A549 (cell line): Measurements from ENCODE around the gene ADGRD1.

Experiments
- BHLHE40 ChIP-seq: IDR thresholded peaks from 2 replicates; pipeline ENCODE4 v1.6.1; 2012; ENCODE audit warnings: low read depth, low read length, inconsistent platforms
- CTCF ChIP-seq: fragments of >200 bp; sonication (Bioruptor Twin); formaldehyde crosslinking; IDR thresholded peaks from 3 replicates; pipeline ENCODE4 v1.5.1; 2016
- ELK1 ChIP-seq: fragments of 150-350 bp; IDR thresholded peaks from 2 replicates; pipeline ENCODE4 v1.6.1; 2014; ENCODE audit warnings: low read depth, mild to moderate bottlenecking, low read length
- EP300 ChIP-seq, 2 experiments: fragments of >200 bp; sonication (Bioruptor Twin); formaldehyde crosslinking; IDR thresholded peaks; 2 replicates in 1 of 2; 3 replicates in 1 of 2; pipeline ENCODE4 v1.6.1; 2016 to 2017
- JUN ChIP-seq, 2 experiments: fragments of >200 bp; sonication (Bioruptor Twin); formaldehyde crosslinking; IDR thresholded peaks; 2 replicates in 1 of 2; 3 replicates in 1 of 2; pipeline ENCODE4 v1.6.1; 2016 to 2017
- MYC ChIP-seq: IDR thresholded peaks from 2 replicates; pipeline ENCODE4 v1.6.1; 2012; ENCODE audit warnings: mild to moderate bottlenecking, inconsistent platforms, low read length, improper control_type of control experiment, borderline replicate concordance
- RAD21 ChIP-seq, 2 experiments: fragments of >200 bp in 1 of 2; sonication (Bioruptor Twin) in 1 of 2; formaldehyde crosslinking in 1 of 2; IDR thresholded peaks in 1 of 2; conservative IDR thresholded peaks in 1 of 2; 2 replicates in 1 of 2; 3 replicates in 1 of 2; pipeline ENCODE4 v1.6.1; 2012 to 2018; ENCODE audit warnings: inconsistent platforms in 1 of 2
- RCOR1 ChIP-seq: fragments of 150-350 bp; IDR thresholded peaks from 2 replicates; pipeline ENCODE4 v1.6.1; 2014; ENCODE audit warnings: antibody characterized with exemption, low read length, low read depth
- REST ChIP-seq: fragments of 200-600 bp; sonication (generic); IDR thresholded peaks from 2 replicates; pipeline ENCODE4 v1.6.1; 2016; ENCODE audit warnings: antibody characterized with exemption, mild to moderate bottlenecking, moderate library complexity
- RFX5 ChIP-seq: fragments of 450-650 bp; IDR thresholded peaks from 2 replicates; pipeline ENCODE4 v1.7.1; 2014; ENCODE audit warnings: antibody characterized with exemption, mild to moderate bottlenecking, moderate library complexity
- ZNF302 ChIP-seq: fragments of 250-450 bp; sonication (Bioruptor Pico); IDR thresholded peaks from 2 replicates; pipeline ENCODE4 v1.9.0; 2021; ENCODE audit warnings: inconsistent platforms, mild to moderate bottlenecking, moderate library complexity

GRCh38 chr12:130983328-130984017 is 29.8 kb downstream of the ADGRD1 start:
- TF ChIP-seq JUN (IDR thresholded peaks at IDR 0.05) (no peak), ZNF302 (no peak), MYC (no peak), ELK1 (no peak), BHLHE40 (no peak), REST (no peak), EP300 (IDR thresholded peaks at IDR 0.05) (no peak), RAD21 (conservative IDR thresholded peaks at IDR 0.05 in 1 of 2, IDR thresholded peaks at IDR 0.05 in 1 of 2) (no peak), CTCF (no peak), RCOR1 (no peak), RFX5 (no peak)
